PC-9 (cell line): ENCODE data around the gene LECT2. TPM values are rescaled to one million over a fixed set of nuclear protein-coding genes. Genes with fewer than 3 reads are reported as not detected.

ENCODE experiments used
- BruUV-seq: library from RNA; stranded (reverse); fragments of 400-500 nt; replicated peaks from 2 replicates; lab custom pipeline; 2021; lab: Mats Ljungman, UMichigan
- CTCF ChIA-PET: fragments of 300-600 bp; sonication (Branson Sonifier 250); formaldehyde crosslinking; loops from one replicate; lab custom pipeline; 2022; ENCODE audit warnings: antibody characterized with exemption; lab: Charles Lee
- POLR2A ChIA-PET: fragments of 300-600 bp; sonication (Branson Sonifier 250); formaldehyde crosslinking; loops from one replicate; lab custom pipeline; 2022; ENCODE audit warnings: antibody characterized with exemption; ENCODE audit not compliant: unreplicated experiment; lab: Charles Lee
- DNase-seq, 2 experiments: peaks; one replicate each; pipeline versions ENCODE4 v3.0.0 to v3.0.0-alpha.2; 2015 to 2022; ENCODE audit warnings: mixed read lengths in 1 of 2
- H2AFZ ChIP-seq: fragments of 200-600 bp; sonication (generic); 2 replicates; pipeline ENCODE4 v1.8.1; 2017; ENCODE audit warnings: antibody characterized with exemption
- H3F3A ChIP-seq: fragments of 200-600 bp; sonication (generic); 2 replicates; pipeline ENCODE4 v1.8.1; 2017; ENCODE audit warnings: antibody characterized with exemption, mild to moderate bottlenecking, low read depth; ENCODE audit not compliant: insufficient read depth
- H3K27ac ChIP-seq: fragments of 200-600 bp; sonication (generic); 2 replicates; pipeline ENCODE4 v1.6.1; 2016; ENCODE audit warnings: mixed run types
- H3K27me3 ChIP-seq: fragments of 200-600 bp; sonication (generic); 2 replicates; pipeline ENCODE4 v1.6.1; 2016; ENCODE audit warnings: low read depth, mixed run types; ENCODE audit not compliant: insufficient read depth
- H3K36me3 ChIP-seq: fragments of 200-600 bp; sonication (generic); 2 replicates; pipeline ENCODE4 v1.6.1; 2016; ENCODE audit warnings: low read depth, mixed run types
- H3K4me1 ChIP-seq: fragments of 200-600 bp; sonication (generic); replicated peaks from 2 replicates; pipeline ENCODE4 v1.6.1; 2016; ENCODE audit warnings: mixed run types; ENCODE audit not compliant: insufficient read depth
- H3K4me2 ChIP-seq: fragments of 200-600 bp; sonication (generic); 2 replicates; pipeline ENCODE4 v1.6.1; 2017; ENCODE audit warnings: mixed run types
- H3K4me3 ChIP-seq: fragments of 200-600 bp; sonication (generic); 2 replicates; pipeline ENCODE4 v1.6.1; 2016; ENCODE audit warnings: mixed run types
- H3K79me2 ChIP-seq: fragments of 200-600 bp; sonication (generic); 2 replicates; pipeline ENCODE4 v1.6.1; 2017; ENCODE audit warnings: low read depth, mixed run types
- H3K9me2 ChIP-seq: fragments of 200-600 bp; sonication (generic); 2 replicates; pipeline ENCODE4 v1.8.1; 2017; ENCODE audit warnings: mild to moderate bottlenecking; ENCODE audit not compliant: insufficient read depth
- H3K9me3 ChIP-seq: fragments of 200-600 bp; sonication (generic); 2 replicates; pipeline ENCODE4 v1.8.1; 2016; ENCODE audit warnings: low read depth; ENCODE audit not compliant: insufficient read depth
- H4K20me1 ChIP-seq: fragments of 200-600 bp; sonication (generic); 2 replicates; pipeline ENCODE4 v1.8.1; 2017; ENCODE audit not compliant: insufficient read depth
- CTCF ChIP-seq: fragments of 200-600 bp; sonication (generic); conservative IDR thresholded peaks from 2 replicates; pipeline ENCODE4 v1.6.1; 2017; ENCODE audit warnings: mixed run types, antibody characterized with exemption, mild to moderate bottlenecking, moderate library complexity
- EZH2 ChIP-seq: fragments of 200-600 bp; sonication (generic); IDR thresholded peaks from 2 replicates; pipeline ENCODE4 v1.8.0; 2017; ENCODE audit warnings: antibody characterized with exemption, low read depth
- intact Hi-C: fragments of 100-400 bp; cut with micrococcal nuclease; formaldehyde crosslinking; loops from one replicate; pipeline ENCODE4 v1.10.0; 2022; ENCODE audit not compliant: unreplicated experiment
- total RNA-seq: library from RNA; stranded (reverse); gene quantifications from 2 replicates; pipeline ENCODE4 v1.2.3, GENCODE V29; 2021

Gene LECT2
- total RNA-seq, 1 experiment from 2014 or later = not detected

GRCh38 chr5:135976216-135976615 lies 21.4 kb upstream of the LECT2 start:
- no peaks in the 10 kb centered on the region for H3K9me3 ChIP-seq
- BruUV-seq = no TSS peak
- H3F3A ChIP-seq = 0 out of 2 replicates have a peak, but pooled peaks cover 4% of the 10 kb centered on the region
- H2AFZ ChIP-seq = no peak overlapping the region
- no peak for DNase-seq
- TF ChIP-seq CTCF (no peak), EZH2 (no peak)
- CTCF ChIA-PET = no interaction called here
- POLR2A ChIA-PET = no interaction called here
- no peak overlapping the region for H3K4me3 ChIP-seq
- H4K20me1 ChIP-seq = no peaks in the 10 kb centered on the region
- no peaks in the 10 kb centered on the region for H3K27me3 ChIP-seq
- no peaks in the 10 kb centered on the region for H3K4me1 ChIP-seq
- intact Hi-C loops = loop anchor here (2.0 kb wide), 2 partner anchors 53 to 77 kb away; partner anchors contain the start of gene TGFBI
- H3K4me2 ChIP-seq = no peak overlapping the region
- no peaks in the 10 kb centered on the region for H3K9me2 ChIP-seq
- no peaks in the 10 kb centered on the region for H3K36me3 ChIP-seq
- H3K27ac ChIP-seq = no peak overlapping the region
- no peaks in the 10 kb centered on the region for H3K79me2 ChIP-seq

DNA sequence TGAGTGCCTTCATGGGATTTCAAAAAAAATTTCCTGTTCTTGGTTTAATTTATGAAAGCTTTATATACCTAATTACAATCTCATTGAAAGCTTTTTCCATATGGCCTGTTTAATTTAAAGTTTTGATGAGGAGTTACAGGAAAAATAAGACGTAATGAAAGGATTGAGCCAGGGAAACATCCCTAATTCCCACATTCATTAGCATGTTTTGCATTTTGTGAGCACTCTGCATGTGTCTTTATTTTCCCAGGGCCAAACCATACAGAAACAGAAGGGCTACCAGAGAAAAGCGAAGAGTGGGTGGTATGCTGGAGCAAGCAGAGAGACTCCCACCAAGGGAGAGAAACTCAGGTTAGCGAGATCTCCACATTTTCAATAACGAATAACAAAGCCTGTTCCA lies 20.3 kb upstream of the LECT2 start:
- POLR2A ChIA-PET = no interaction called here

DNA sequence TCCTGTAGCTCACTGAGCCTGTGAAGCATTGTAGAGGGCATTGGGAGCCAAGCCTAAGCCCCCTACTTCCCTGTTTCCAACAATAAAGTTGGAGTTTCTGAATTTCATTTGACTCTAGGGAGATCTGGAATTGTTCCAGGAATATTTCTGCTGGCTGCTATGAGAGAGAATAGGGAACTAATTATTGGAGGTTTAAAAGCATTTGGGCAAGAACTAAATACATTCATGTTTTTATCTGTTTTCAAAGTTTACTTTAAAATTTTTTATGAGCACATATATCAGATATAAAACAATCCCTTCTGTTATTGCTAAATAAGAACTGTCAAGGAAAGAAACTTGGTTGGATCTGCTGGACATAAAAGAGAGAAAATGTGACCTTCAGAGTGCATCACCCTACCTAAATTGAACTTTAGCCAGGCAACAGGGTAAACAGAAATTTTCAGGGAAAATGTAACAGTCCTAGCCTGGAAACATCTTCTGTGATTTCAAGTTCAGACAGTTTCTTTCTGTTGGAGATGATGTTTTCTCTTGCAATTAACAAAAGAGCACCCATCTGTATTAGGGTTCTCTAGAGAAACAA lies 19.3 kb upstream of the LECT2 start:
- no peaks in the 10 kb centered on the region for H3K9me2 ChIP-seq
- CTCF ChIA-PET = interaction anchor here (0.6 kb wide), 1 partner anchor 1061 kb away, joined by 3 read pairs; no protein-coding TSS in a partner anchor
- DNase-seq = no peak
- no peaks in the 10 kb centered on the region for H3K36me3 ChIP-seq
- BruUV-seq = no TSS peak
- no peak overlapping the region for H2AFZ ChIP-seq
- H3K4me1 ChIP-seq = no peaks in the 10 kb centered on the region
- H3K27ac ChIP-seq = no peak overlapping the region
- H3K4me2 ChIP-seq = no peak overlapping the region
- no peak overlapping the region for H3K4me3 ChIP-seq
- H3K9me3 ChIP-seq = peaks cover 5% of the 10 kb centered on the region; the same call in 1 of the 2 replicates
- POLR2A ChIA-PET = no interaction called here
- intact Hi-C loops = no loop called here
- no peaks in the 10 kb centered on the region for H3K27me3 ChIP-seq
- H4K20me1 ChIP-seq = no peaks in the 10 kb centered on the region
- H3F3A ChIP-seq = 0 out of 2 replicates have a peak, but pooled peaks cover 4% of the 10 kb centered on the region
- TF ChIP-seq EZH2 = no peak
- TF ChIP-seq CTCF = no peak
- no peaks in the 10 kb centered on the region for H3K79me2 ChIP-seq

More for the DNA sequence above, 20.3 kb upstream of the LECT2 start:
- Histone ChIP-seq H3K79me2 (no peaks in the 10 kb centered on the region), H3K4me3 (no peak overlapping the region), H4K20me1 (no peaks in the 10 kb centered on the region), H3K9me2 (no peaks in the 10 kb centered on the region), H3K4me1 (no peaks in the 10 kb centered on the region), H3K27me3 (no peaks in the 10 kb centered on the region), H3K9me3 (peaks cover 2% of the 10 kb centered on the region; the same call in 1 of the 2 replicates), H3K36me3 (no peaks in the 10 kb centered on the region), H2AFZ (no peak overlapping the region), H3K27ac (no peak overlapping the region), H3K4me2 (no peak overlapping the region), H3F3A (0 out of 2 replicates have a peak, but pooled peaks cover 4% of the 10 kb centered on the region)
- BruUV-seq = no TSS peak
- no peak for TF ChIP-seq EZH2
- TF ChIP-seq CTCF = no peak
- no peak for DNase-seq
- intact Hi-C loops = no loop called here
- CTCF ChIA-PET = interaction anchor here (0.6 to 0.7 kb wide), 2 partner anchors 40 to 1062 kb away, joined by 3 read pairs; no protein-coding TSS in a partner anchor
